Tibial artery (tissue), 4 donors: Measurements from ENCODE around the gene VPS13A.

Experiments
- DNase-seq, 2 donors: peaks; one replicate each; pipeline ENCODE4 v3.0.0-alpha.2; 2019
- H3K27ac ChIP-seq, 2 donors: fragments of 200-600 bp; sonication (generic) in 1 of 2; 1 replicate in 1 of 2; 2 replicates in 1 of 2; pipeline ENCODE4 v1.5.1; 2018 to 2019; ENCODE audit warnings: mild to moderate bottlenecking in 1 of 2
- H3K27me3 ChIP-seq, 2 donors: fragments of 200-600 bp; sonication (generic) in 1 of 2; one replicate each; pipeline versions ENCODE4 v1.5.1 to v1.6.0; 2016 to 2019
- H3K36me3 ChIP-seq, 3 donors: fragments of 200-600 bp; sonication (generic) in 2 of 3; one replicate each; pipeline ENCODE4 v1.5.1; 2016 to 2019; ENCODE audit warnings: mild to moderate bottlenecking in 2 of 3
- H3K4me1 ChIP-seq, 4 donors: fragments of 200-600 bp; sonication (generic) in 2 of 4; 1 replicate in 3 of 4; 2 replicates in 1 of 4; pipeline ENCODE4 v1.5.1; 2016 to 2019
- H3K4me3 ChIP-seq, 2 donors: fragments of 200-600 bp; sonication (generic) in 1 of 2; 1 replicate in 1 of 2; 2 replicates in 1 of 2; pipeline ENCODE4 v1.5.1; 2018 to 2019; ENCODE audit warnings: mild to moderate bottlenecking in 2 of 2
- H3K9me3 ChIP-seq, 3 donors: fragments of 200-600 bp; sonication (generic) in 1 of 3; one replicate each; pipeline ENCODE4 v1.5.1; 2016 to 2019
- CTCF ChIP-seq, 2 experiments: fragments of 200-600 bp in 1 of 2; fragments of 450-650 bp in 1 of 2; IDR thresholded peaks; one replicate each; pipeline ENCODE4 v1.5.1; 2017 to 2019; ENCODE audit warnings: antibody characterized with exemption in 2 of 2, mild to moderate bottlenecking in 1 of 2, moderate library complexity in 1 of 2
- intact Hi-C: fragments of 100-400 bp; cut with DNase I; formaldehyde crosslinking; loops from one replicate; pipeline ENCODE4 v1.15.0; 2023; ENCODE audit warnings: low total_unique reads

The VPS13A gene

DNA sequence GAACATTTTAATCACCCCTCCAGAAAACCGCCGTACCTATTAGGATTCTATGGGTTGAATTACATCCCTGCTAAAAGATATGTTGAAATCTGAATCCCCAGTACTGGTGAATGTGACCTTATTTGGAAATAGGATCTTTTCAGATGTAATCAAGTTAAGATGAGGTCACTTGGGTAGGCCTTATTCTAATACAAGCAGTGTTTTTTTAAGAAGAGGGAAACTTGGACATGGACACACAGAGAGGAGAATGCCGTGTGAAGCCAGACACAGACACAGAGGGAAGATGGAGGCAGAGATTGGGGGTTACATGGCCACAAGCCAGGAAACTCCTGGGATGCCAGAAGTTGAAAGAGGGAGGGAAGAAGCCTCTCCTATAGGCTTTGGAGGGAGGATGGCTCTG lies 287.3 kb downstream of the VPS13A start:
- Histone ChIP-seq H3K27ac (no peak overlapping the region), H3K9me3 (no peaks in the 10 kb centered on the region), H3K4me3 (no peak overlapping the region), H3K36me3 (no peaks in the 10 kb centered on the region), H3K4me1 (no peaks in the 10 kb centered on the region), H3K27me3 (no peaks in the 10 kb centered on the region)
- intact Hi-C loops, result loop anchor here (10.0 kb wide), 1 partner anchor 190 kb away; no protein-coding TSS in a partner anchor
- TF ChIP-seq CTCF (IDR thresholded peaks at IDR 0.05), result no peak
- DNase-seq, result no peak

DNA sequence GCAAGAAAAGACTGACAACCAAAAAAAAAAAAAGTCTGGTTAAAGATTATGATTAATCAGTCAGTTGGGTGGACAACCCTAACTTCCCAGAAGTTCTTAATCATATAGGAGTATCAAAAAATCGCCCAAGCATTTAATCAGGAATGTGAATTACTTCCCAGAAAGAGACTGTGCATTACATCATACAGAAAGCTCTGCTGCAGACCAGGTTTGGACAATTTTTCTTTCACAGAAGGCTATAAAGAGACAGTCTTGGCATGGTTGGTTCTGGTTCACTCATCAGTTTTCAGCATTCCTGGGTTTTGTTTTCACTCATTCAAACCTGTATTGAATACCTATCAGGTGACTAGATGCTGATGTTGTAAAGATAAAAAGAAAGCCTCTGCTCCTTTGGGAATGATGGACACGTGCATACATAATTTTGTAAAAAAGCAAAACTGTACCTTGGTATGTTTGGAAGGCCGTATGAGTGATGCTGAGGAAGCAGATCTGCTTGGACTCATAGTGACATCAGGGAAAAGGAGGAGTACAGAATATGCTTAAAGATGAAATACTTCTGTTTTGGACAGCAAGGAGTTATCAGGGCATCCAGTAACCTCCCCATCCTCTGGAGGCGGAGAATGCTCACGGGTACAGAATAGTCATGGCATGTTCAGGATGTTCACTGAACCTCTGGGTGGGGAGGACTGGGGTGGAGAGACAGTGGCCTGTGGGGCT lies 292.3 kb downstream of the VPS13A start:
- H3K27ac ChIP-seq, result no peak overlapping the region
- DNase-seq, result no peak
- intact Hi-C loops, result loop anchor here (10.0 kb wide), 1 partner anchor 185 kb away; no protein-coding TSS in a partner anchor
- peaks cover 0 to 16% (median 0%) of the 10 kb centered on the region in 3 donors for H3K9me3 ChIP-seq
- no peak for TF ChIP-seq CTCF (IDR thresholded peaks at IDR 0.05)
- no peaks in the 10 kb centered on the region for H3K4me1 ChIP-seq
- H3K27me3 ChIP-seq, result no peaks in the 10 kb centered on the region
- H3K36me3 ChIP-seq, result no peaks in the 10 kb centered on the region
- no peak overlapping the region for H3K4me3 ChIP-seq
